Adipose tissue (tissue), 3 donors: ENCODE results near the gene TEAD3. TPM values are rescaled to one million over a fixed set of nuclear protein-coding genes. Genes with fewer than 3 reads are reported as not detected.
"Not testable (repeated sequence)": the region's sequence is repeated elsewhere in the genome, so short reads cannot be mapped to it uniquely, and the experiment has no call there.

Source experiments
- H3K27ac ChIP-seq: one replicate; pipeline ENCODE4 v1.5.1; 2013; ENCODE audit warnings: low read depth, low read length
- WGBS, 3 donors: extraction: QIAGEN DNeasy Blood & Tissue Kit; methylation state at CpG; one replicate each; pipeline ENCODE4 v1.1.7; 2013; 5-methylcytosine and 5-hydroxymethylcytosine counted together
- polyA plus RNA-seq, 3 donors: library from polyadenylated mRNA; stranded (reverse); fragments of 200-250 nt; gene quantifications; one replicate each; pipeline ENCODE4 v1.2.3, GENCODE V29; 2013
- donor health status: healthy with polysubstance abuse.
- donor health status: Bipolar disorder and iron deficiency.
- donor health status: healthy.

Gene TEAD3
- 10 to 100 TPM in 2 of 3 donors, 1 to 10 TPM in 1; 4.7 to 18.7 (median 16.0) TPM for polyA plus RNA-seq

DNA sequence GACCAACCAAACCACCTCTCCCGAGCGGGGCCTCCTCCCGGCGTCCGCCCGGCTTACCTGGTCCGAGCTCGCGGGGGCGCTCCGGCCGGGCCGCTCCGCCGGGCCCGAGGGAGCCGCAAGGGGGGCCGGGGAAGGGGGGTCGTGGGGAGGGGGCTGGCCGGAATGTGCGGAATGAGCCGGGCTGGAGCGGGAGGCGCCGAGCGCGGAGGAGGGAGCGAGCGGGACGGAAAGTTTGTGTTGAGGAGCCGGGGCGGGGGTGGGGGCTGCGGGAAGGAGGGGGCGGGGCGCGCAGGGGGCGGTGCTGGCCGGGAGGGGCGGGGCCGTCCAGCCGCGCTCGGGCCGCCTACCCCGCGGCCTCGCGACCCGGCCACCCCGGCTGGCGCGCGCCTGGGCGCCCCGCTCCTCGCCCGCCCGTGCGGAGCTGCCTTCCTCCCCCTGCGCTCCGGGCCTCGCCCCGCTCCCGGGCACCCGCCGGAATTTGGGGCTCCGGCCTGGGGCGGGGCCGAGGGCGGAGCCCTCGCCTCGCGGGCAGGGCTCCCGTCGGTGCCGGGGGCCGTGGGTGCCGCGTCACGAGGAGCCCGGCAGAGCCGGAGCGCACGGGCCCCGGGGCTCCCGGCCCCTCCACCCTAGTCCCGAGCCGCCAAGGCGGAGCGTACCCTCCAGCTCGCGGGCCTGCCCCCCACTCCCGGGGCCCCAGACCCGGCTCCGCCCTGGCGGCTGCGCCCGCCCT, at the start of gene TEAD3:
TSS of gene TEAD3 (minus strand) at position 239 of the 730 bp plus-strand sequence.
- WGBS, 3 donors: 0 to 1% (median 0%) methylated on average over 24 to 86 of the region's 98 CpGs
- peak within 1 kb of the TSS; percentile 76 for H3K27ac ChIP-seq

DNA sequence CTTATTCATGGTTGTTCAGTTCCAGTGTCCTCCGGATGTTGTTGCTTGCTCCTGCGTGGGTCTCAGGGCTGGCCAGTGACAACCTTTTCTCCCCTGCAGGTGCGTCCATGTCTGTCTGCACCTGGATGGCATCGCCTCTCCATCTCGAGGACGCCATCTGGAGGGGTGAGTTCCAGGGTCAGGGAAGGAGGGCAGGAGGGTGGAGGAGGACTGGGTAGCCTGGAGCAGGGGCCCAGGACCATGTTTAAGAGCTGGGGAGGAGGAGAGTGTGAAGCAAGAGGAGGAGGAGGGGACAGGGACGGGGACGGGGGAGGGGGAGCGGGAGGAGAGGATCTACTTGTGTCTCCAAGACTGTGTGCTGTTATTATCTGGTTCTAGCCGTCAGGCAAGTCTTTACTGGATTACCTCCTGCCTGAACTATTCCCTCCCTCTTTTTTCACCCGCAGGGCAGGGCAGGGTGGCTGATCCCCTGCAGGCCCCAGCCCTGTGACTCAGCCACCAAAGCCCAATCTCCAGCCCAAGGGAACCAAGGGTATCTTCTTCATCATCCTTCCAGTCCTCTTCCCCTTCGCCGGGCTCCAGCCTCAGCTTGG, 48.0 kb upstream of the TEAD3 start:
- 51 to 75% (median 68%) methylated on average over 10 to 13 of the region's 13 CpGs for WGBS, 3 donors

DNA sequence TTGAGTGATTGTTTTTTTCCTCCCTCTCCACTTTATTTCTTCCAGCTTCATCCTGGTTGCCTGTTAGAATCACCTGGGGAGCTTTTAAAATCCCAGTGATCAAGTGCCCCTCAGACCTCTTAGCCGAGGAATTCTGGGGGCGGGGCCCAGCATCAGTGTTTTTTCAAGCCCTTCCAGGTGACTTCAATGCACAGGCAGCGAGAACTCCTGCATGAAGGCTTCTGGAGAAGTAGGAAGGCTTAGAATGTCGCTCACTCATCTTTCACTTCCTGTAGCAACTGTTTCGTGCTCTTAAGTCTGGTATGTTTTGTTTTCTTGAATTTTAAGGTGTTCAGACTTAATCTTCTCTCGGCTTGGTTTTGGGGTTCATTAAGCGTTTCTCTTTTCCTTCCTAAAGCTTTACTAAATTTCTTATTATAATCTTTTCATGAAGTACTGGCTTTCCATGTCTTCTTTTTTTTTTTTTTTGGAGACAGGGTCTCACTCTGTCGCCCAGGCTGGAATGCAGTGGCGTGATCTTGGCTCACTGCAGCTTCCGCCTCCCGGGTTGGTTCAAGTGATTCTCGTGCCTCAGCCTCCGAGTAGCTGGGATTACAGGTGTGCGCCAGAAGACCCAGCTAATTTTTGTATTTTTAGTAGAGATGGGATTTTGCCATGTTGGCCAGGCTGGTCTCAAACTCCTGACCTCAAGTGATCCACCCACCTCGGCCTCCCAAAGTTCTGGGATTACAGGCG, 46.7 kb upstream of the TEAD3 start:
- no peak overlapping the region for H3K27ac ChIP-seq
- 80 to 83% (median 80%) methylated on average over 16 of the region's 16 CpGs for WGBS, 3 donors

More for the DNA sequence above, 48.0 kb upstream of the TEAD3 start:
- no peak overlapping the region for H3K27ac ChIP-seq

DNA sequence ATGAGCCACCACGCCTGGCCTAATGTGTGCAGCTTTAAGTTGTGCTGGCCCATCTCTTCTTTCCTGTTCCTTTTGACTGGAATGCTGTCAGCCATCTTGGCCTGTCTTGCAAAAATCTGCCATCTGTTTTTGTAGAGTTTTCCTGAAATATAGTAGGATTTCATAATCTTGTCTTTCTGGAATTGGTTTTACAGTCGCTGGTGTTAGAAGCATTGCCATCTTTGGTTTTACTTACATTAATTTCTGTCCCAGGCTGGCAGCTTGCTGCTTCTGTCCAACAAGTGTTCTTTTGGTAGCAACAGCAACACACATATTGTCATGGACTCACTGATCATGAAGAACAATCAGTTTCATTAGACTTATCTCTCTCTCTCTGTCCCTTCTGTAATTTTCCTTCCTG, 45.0 kb upstream of the TEAD3 start:
- H3K27ac ChIP-seq: no peak overlapping the region
- 85 to 95% (median 89%) methylated on average over 2 of the region's 2 CpGs for WGBS, 3 donors

DNA sequence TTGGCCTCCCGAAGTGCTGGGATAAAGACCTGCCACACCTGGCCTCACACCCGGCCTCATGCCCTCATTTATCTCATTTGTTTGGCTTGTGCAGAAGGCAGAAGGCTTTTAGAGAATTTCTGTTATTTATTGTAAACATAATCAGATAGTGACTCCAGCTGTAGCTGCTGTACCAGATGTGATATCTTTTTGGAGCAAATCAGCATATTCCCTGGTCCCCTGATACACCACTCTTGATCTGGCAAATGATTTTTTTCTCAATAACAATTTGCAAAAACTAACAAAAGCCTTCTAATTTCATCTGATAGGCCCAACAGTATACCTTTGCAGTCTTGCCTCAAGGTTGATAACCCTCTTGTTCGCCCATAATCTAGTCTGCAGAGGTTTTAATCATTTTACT, 42.3 kb upstream of the TEAD3 start:
- 85 to 88% (median 88%) methylated on average over 3 of the region's 3 CpGs for WGBS, 3 donors
- H3K27ac ChIP-seq: no peak overlapping the region

DNA sequence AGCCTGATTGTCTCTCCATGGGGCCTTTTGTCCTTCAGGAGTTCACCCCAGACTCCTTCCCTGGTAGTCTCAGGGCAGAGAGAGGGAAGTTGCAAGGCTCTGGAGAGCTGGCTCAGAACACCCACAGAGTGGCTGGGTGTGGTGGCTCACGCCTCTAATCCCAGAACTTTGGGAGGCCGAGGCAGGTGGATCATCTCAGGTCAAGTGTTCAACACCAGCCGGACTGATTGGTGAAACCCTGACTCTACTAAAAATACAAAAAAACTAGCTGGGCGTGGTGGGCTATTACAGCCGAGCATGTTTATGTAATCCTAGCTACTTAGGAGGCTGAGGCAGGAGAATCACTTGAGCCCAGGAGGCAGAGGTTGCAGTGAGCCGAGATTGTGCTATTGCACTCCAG, 39.0 kb upstream of the TEAD3 start:
- WGBS, 3 donors: 84 to 90% (median 89%) methylated on average over 6 of the region's 6 CpGs
- not testable (repeated sequence) for H3K27ac ChIP-seq

DNA sequence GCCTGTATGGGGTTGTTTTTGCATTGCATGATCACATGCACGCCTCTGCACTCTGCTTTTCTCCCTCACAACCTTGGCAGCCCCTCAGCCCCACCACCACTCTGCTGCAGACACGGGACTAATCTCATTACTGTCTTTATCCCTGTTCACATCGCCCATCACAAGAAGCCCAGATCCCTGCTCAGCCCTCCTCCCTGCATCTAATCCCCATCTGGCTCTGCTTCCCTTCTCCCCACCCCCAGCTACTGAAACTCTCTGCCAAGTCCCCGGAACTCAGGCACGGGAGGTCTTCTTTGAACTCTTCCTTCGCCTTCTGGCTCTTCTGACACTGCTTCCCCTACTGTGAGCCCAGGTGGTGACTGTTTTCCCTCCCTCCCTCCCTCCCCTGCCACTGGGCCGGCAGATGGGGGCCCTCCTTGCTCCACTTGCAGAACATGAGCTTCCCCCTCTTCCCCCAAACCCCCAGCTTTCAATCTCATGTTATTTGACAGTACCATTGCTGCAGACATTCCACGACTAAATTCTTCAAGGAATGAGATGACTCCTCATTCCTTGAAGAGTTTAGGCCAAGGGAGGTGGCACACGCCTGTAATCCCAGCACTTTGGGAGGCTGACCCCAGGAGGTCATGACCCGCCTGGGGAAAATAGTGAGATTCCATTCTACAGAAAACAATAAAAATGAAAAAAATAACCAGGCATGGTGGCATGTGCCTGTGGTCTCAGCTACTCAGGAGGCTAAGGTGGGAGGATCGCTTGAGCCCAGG, 37.7 kb upstream of the TEAD3 start:
- WGBS, 3 donors: 38 to 66% (median 47%) methylated on average over 10 to 11 of the region's 11 CpGs
- no peak overlapping the region for H3K27ac ChIP-seq

DNA sequence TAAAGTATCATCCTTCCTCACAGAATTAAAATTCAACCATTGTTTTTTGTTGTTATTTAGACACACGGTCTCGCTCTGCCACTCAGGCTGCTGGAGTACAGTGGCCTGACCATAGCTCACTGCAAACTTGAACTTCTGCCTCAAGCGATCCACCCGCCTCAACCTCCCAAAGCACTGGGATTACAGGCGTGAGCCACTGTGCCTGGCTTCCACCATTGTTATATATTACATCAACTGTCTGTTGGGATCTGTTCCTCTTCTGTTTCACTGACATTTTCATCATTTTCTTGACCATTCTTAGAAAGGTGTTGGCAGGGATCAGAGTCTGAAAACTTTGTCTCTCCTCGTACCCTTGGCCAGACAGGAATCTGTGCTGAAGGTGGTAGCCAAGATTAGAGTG, 37.1 kb upstream of the TEAD3 start:
- WGBS, 3 donors: 72 to 75% (median 74%) methylated on average over 6 of the region's 6 CpGs
- H3K27ac ChIP-seq: no peak overlapping the region

DNA sequence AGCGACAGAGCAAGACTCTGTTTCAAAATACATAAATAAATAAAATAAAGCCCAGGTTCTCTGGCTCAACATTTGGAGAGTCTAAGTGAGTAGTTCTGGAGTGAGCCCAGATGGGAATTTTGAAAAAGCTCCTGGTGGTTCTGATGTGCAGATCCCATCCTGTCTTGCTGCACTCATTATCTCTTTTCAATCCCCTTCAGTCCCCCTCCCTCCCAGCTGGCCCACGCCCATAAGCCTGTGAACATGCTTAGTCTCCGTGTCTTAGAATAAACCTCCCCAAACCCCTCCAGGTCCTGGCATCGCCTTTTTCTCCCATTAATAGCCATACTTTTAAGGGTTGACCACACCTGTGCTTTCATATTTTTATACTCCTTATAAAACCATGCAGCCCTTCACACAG, 35.2 kb upstream of the TEAD3 start:
- WGBS, 3 donors: 84 to 89% (median 85%) methylated on average over 4 of the region's 4 CpGs
- no peak overlapping the region for H3K27ac ChIP-seq

DNA sequence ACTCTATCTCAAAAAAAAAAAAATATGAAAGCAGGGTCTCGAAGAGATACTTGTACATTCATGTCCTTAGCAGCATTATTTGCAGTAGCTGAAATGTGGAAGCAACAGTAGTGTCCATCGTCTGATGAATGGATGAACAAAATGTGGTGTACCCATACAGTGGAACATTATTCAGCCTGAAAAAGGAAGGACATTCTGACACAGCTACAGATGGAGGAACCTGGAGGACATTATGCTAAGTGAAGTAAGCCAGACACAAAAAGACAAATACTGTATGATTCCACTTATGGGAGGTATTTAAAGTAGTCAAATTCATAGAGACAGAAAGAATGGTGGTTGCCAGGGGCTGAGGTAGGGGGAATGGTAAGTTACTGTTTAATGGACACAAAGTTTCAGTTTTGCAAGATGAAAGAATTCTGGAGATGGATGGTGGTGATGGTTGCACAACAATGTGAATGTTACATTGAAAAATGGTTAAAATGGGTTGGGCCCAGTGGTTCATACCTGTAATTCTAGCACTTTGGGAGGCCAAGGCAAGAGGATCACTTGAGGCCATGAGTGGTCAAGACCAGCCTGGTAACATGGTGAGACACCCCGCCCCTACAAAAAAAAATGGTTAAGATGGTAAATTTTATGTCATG, 27.6 kb upstream of the TEAD3 start:
- WGBS, 3 donors: 89 to 96% (median 92%) methylated on average over 3 of the region's 3 CpGs
- H3K27ac ChIP-seq: no peak overlapping the region

DNA sequence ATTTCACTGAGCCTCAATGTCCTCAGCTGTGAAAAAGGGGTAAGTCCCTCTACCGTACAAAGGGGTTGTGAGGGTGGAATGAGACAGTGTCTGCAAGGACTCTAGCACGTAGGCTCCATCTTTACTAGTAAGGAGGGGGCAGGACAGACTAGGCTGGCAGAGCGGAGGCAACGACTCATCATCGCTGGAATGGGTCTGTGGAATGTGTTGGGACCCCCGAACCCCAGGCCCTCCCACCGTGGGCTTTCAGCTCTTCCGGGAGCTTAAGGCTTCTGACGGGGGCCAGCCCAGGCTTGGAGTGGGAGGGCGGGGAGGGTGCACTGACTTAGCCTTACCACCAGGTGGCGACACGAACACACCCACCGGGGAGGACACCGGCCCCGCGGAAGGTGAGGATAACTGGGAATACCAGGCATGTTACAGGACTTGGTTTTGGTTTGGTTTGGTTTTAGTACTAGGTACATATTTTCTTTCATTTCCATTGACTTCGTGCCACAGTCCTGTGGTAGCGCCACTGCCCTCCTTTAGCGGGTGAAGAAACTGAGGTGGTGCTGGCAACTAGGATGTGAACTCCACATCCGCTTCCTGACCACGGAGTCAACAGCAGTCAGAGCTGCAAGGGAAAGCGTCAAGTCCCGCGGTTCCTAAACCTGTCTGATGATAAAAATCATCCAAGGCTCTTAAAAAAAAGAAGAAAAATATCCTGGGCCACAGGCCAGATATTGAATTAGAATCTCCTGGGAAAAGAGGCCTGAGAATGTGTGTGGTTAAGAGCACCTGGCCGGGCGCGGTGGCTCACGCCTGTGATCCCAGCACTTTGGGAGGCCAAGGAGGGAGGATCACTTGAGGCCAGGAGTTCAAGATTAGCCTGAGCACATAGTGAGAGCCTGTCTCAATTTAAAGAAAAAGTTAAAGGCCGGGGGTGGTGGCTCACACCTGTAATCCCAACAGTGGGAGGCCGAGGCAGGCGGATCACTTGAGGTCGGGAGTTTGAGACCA, 26.1 kb upstream of the TEAD3 start:
- 28 to 35% (median 31%) methylated on average over 32 of the region's 32 CpGs for WGBS, 3 donors
- H3K27ac ChIP-seq: no peak overlapping the region

DNA sequence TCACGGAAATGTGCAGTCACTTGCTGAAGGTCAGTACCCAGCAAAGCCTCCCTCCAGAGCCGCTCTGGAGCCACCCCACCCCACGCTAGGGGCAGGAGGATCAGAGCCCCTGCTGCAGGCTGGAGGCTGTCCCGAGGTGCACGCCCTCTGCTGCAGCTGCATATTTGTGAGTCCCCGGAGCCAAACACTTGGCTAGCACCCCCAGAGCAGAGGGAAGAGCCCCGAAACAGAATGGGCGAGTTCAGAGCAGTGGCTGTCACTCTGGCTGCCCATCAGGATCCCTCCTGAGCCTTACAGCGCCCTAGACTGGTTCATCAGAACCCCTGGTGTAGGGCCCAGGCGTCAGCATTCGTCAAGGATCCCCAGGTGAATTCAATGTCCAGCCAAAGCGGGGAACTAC, 25.3 kb upstream of the TEAD3 start:
- H3K27ac ChIP-seq: no peak overlapping the region
- WGBS, 3 donors: 66 to 79% (median 70%) methylated on average over 12 of the region's 12 CpGs

DNA sequence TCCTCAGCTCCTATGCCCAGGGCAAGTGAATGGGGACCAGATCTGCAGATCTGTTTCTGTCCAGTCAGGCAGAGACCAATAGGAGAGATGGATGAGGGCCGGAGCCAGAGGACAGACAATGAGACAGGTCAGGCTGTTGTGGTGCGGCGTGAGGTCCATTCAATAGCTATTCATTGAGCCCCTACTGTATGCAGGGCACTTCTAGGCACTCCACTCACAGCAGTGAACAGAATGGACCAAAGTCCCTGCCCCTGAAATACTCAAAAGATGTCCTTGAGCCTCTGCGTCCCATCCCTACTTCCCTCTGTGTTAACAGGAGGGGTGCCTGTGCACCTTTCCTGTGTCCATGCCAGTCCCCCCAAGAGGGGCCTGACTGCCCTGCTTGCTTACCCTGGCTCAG, 24.4 kb upstream of the TEAD3 start:
- no peak overlapping the region for H3K27ac ChIP-seq
- WGBS, 3 donors: 94 to 97% (median 95%) methylated on average over 4 of the region's 4 CpGs

DNA sequence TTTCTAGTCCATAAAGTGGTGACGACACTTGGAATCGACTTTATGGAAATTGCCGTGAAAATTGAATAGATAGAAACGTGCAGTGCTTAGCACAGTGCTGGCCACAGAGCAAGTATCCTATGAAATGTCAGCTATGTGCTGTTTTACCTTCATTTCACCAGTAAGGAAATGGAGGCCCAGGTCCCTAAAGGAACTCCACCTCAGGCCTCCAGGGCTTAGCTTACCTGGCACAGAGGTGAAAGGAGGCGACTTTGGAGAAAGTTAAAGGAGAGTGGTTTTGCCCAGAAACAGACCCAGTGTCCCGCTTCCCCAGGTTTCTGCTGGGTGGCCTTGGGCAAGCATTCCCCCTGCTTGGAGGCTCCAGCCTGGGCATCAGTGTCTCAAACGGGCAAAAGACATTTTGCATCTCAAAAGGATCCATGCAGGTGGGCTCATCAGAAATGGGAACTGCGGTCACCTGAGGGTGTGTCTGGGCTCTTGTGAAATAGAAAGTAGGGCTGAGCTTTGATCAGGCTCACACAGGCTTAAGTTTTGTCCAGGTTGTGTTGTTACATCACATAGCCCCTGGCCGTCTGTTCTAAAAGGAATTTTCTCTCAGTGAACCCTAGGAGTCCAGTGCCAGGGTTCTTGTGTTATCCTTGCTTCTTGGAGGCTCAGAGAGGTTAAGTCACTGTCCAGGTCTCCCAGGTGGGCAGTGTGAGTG, 22.6 kb upstream of the TEAD3 start:
- H3K27ac ChIP-seq: no peak overlapping the region
- 87 to 93% (median 90%) methylated on average over 9 of the region's 9 CpGs for WGBS, 3 donors

DNA sequence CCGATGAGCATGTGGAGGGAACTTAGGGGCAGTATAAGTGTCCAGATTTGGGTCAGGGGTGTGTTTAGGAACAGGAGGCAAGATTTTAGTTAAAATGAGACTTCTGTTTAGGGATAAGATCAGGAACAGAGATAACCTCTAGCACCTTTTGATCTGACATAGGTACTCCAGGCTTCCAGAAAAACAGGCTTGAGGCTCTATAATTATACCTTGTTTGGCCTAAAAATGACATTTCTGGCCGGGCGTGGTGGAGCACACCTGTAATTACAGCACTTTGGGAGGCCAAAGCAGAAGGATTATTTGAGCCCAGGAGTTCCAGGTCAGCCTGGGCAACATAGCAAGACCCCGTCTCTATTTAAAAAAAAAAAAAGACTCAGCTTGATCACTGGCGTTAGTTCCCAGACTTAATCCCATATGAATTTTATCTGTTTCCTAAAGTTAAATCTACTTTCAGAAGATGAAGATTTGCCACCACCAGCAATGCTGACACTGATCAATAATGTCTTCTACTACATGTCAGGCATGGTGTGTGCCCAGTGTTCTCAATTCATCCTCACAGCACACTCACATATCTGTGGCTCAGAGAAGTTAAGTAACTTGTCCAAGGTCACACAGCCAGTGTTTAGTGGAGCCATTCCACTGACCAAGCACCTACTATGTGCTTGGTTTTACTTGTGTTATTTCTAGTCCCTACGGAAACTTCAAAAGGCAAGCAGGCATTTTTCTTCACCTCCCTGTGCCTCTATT, 21.9 kb upstream of the TEAD3 start:
- WGBS, 3 donors: 93 to 95% (median 94%) methylated on average over 6 of the region's 6 CpGs
- H3K27ac ChIP-seq: no peak overlapping the region

DNA sequence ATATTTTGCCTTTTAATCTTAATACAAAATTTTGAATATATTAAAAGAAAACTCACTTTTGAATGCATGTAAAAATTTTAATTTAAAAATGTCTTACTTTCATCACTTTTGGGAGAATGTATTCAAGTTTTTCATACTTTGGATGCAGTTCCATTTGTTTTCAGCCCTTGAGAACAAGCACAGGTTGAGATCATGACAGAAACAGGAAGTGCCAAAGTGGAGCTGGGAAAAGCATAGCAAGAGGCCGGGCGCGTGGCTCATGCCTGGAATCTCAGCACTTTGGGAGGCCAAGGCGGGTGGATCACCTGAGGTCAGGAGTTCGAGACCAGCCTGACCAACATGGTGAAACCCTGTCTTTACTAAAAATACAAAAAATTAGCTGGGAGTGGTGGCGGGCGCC, 21.1 kb upstream of the TEAD3 start:
- 77 to 83% (median 81%) methylated on average over 7 of the region's 7 CpGs for WGBS, 3 donors
- not testable (repeated sequence) for H3K27ac ChIP-seq
